Gastroesophageal sphincter (tissue), 4 donors: ENCODE results near the gene ARHGAP23. TPM values are rescaled to one million over a fixed set of nuclear protein-coding genes. Genes with fewer than 3 reads are reported as not detected.

Experiments
- ATAC-seq: fragments of 150-250 bp; one replicate; pipeline ENCODE4 v1.9.1; 2016; ENCODE audit warnings: mild to moderate bottlenecking, moderate library complexity
- H3K27ac ChIP-seq, 4 donors: fragments of 200-600 bp; sonication (generic) in 3 of 4; 1 replicate in 3 of 4; 2 replicates in 1 of 4; pipeline ENCODE4 v1.5.1; 2016 to 2019
- H3K27me3 ChIP-seq: fragments of 200-600 bp; sonication (generic); one replicate; pipeline ENCODE4 v1.5.1; 2019
- H3K36me3 ChIP-seq, 2 donors: fragments of 200-600 bp; sonication (generic); one replicate each; pipeline ENCODE4 v1.5.1; 2019; ENCODE audit warnings: control low read depth in 1 of 2
- H3K4me1 ChIP-seq, 3 donors: fragments of 200-600 bp; sonication (generic); 1 replicate in 2 of 3; 2 replicates in 1 of 3; pipeline ENCODE4 v1.5.1; 2016 to 2019; ENCODE audit warnings: control low read depth in 2 of 3
- H3K4me3 ChIP-seq, 2 donors: fragments of 200-600 bp; sonication (generic); one replicate each; pipeline ENCODE4 v1.5.1; 2019; ENCODE audit warnings: mild to moderate bottlenecking in 1 of 2, moderate library complexity in 1 of 2
- H3K9me3 ChIP-seq, 3 donors: fragments of 200-600 bp; sonication (generic); one replicate each; pipeline ENCODE4 v1.5.1; 2017 to 2019; ENCODE audit warnings: control low read depth in 2 of 3
- CTCF ChIP-seq, 4 experiments: fragments of 200-600 bp in 2 of 4; fragments of 450-650 bp in 2 of 4; sonication (generic) in 1 of 4; IDR thresholded peaks; one replicate each; pipeline ENCODE4 v1.5.1; 2017 to 2019; ENCODE audit warnings: antibody characterized with exemption in 4 of 4, mild to moderate bottlenecking in 2 of 4, moderate library complexity in 2 of 4
- EP300 ChIP-seq: sonication (generic); formaldehyde crosslinking; IDR thresholded peaks from one replicate; pipeline ENCODE4 v1.6.1; 2017; ENCODE audit warnings: antibody characterized with exemption, mild to moderate bottlenecking
- POLR2A ChIP-seq, 2 donors: fragments of 450-650 bp; IDR thresholded peaks; one replicate each; pipeline ENCODE4 v1.6.1; 2017; ENCODE audit warnings: antibody characterized with exemption in 2 of 2, mild to moderate bottlenecking in 2 of 2, moderate library complexity in 1 of 2
- POLR2AphosphoS5 ChIP-seq: sonication (generic); formaldehyde crosslinking; IDR thresholded peaks from one replicate; pipeline ENCODE4 v1.6.1; 2017; ENCODE audit warnings: antibody characterized with exemption
- WGBS, 2 donors: methylation state at CpG; one replicate each; pipeline ENCODE4 v1.1.5; 2018; ENCODE audit warnings: low coverage in 1 of 2; 5-methylcytosine and 5-hydroxymethylcytosine counted together
- total RNA-seq, 4 donors: library from RNA; depleted of rRNA; stranded (reverse); fragments of >200 nt; gene quantifications; one replicate each; pipeline ENCODE4 v1.1.0, GENCODE V29; 2016

The ARHGAP23 gene
- total RNA-seq, 4 donors from 2014 or later = 45.3 to 132 (median 82.8) TPM

GRCh38 chr17:38452719-38453118 is 24.5 kb downstream of the ARHGAP23 start:
- no peak for ATAC-seq
- Histone ChIP-seq H3K4me1 (peaks cover 0 to 89% (median 56%) of the 10 kb centered on the region in 3 donors), H3K9me3 (no peaks in the 10 kb centered on the region), H3K4me3 (no peak overlapping the region), H3K36me3 (peaks cover 0 to 1% of the 10 kb centered on the region in 2 donors), H3K27me3 (no peaks in the 10 kb centered on the region), H3K27ac (peak overlapping the region in 3 of 4 donors; percentile 88 to 92 (median 89))
- TF ChIP-seq POLR2A (IDR thresholded peaks at IDR 0.05) (no peak), POLR2AphosphoS5 (no peak), CTCF (IDR thresholded peaks at IDR 0.05) (no peak), EP300 (no peak)
- 100% methylated on average over 1 of the region's 6 CpGs; no CpG with 5 or more reads in 1 of the 2 donors for WGBS, 2 donors

GRCh38 chr17:38453951-38454421 is 25.7 kb downstream of the ARHGAP23 start:
- H3K4me1 ChIP-seq = peaks cover 0 to 81% (median 55%) of the 10 kb centered on the region in 3 donors
- no peak for ATAC-seq

GRCh38 chr17:38454532-38454931 is 26.3 kb downstream of the ARHGAP23 start:
- 0 to 7% methylated on average over 1 to 9 of the region's 12 CpGs for WGBS, 2 donors
- H3K4me1 ChIP-seq = peaks cover 0 to 75% (median 51%) of the 10 kb centered on the region in 3 donors
- no peak for TF ChIP-seq CTCF (IDR thresholded peaks at IDR 0.05)
- no peak for TF ChIP-seq EP300
- TF ChIP-seq POLR2AphosphoS5 = peak; percentile 92
- peak; percentile 25 to 42 for TF ChIP-seq POLR2A (IDR thresholded peaks at IDR 0.05)
- no peaks in the 10 kb centered on the region for H3K9me3 ChIP-seq
- H3K36me3 ChIP-seq = peaks cover 0 to 20% of the 10 kb centered on the region in 2 donors
- peak overlapping the region; percentile 23 to 56 for H3K4me3 ChIP-seq
- no peaks in the 10 kb centered on the region for H3K27me3 ChIP-seq
- peak; percentile 83 for ATAC-seq
- peak overlapping the region; percentile 27 to 92 (median 88) for H3K27ac ChIP-seq

More at GRCh38 chr17:38453951-38454421, 25.7 kb downstream of the ARHGAP23 start:
- no peaks in the 10 kb centered on the region for H3K9me3 ChIP-seq
- 5% methylated on average over 3 of the region's 44 CpGs; no CpG with 5 or more reads in 1 of the 2 donors for WGBS, 2 donors
- H3K4me3 ChIP-seq = peak overlapping the region; percentile 23 to 56
- TF ChIP-seq EP300 (no peak), POLR2A (IDR thresholded peaks at IDR 0.05) (no peak)
- no peaks in the 10 kb centered on the region for H3K27me3 ChIP-seq
- H3K36me3 ChIP-seq = peaks cover 0 to 14% of the 10 kb centered on the region in 2 donors
- peak overlapping the region; percentile 27 to 92 (median 88) for H3K27ac ChIP-seq

- H3K27ac ChIP-seq = peak overlapping the region in 3 of 4 donors; percentile 88 to 92 (median 89)
- ATAC-seq = no peak
- H3K27me3 ChIP-seq = no peaks in the 10 kb centered on the region
- peaks cover 0 to 28% of the 10 kb centered on the region in 2 donors for H3K36me3 ChIP-seq
- peaks cover 0 to 73% (median 47%) of the 10 kb centered on the region in 3 donors for H3K4me1 ChIP-seq
- TF ChIP-seq POLR2A (IDR thresholded peaks at IDR 0.05) (no peak), POLR2AphosphoS5 (no peak), EP300 (no peak), CTCF (IDR thresholded peaks at IDR 0.05) (no peak)
- peak overlapping the region in 1 of 2 donors; percentile 56 for H3K4me3 ChIP-seq
- 60 to 80% methylated on average over 1 of the region's 8 CpGs for WGBS, 2 donors
- no peaks in the 10 kb centered on the region for H3K9me3 ChIP-seq
Observed at GRCh38 chr17:38455288-38455915, 27.1 kb downstream of the ARHGAP23 start.

GRCh38 chr17:38456031-38456815 is 28.0 kb downstream of the ARHGAP23 start:
- Histone ChIP-seq H3K4me1 (peaks cover 0 to 64% (median 42%) of the 10 kb centered on the region in 3 donors), H3K4me3 (no peak overlapping the region), H3K27me3 (no peaks in the 10 kb centered on the region), H3K9me3 (no peaks in the 10 kb centered on the region), H3K36me3 (peaks cover 0 to 36% of the 10 kb centered on the region in 2 donors), H3K27ac (peak overlapping the region in 3 of 4 donors; percentile 88 to 92 (median 89))
- TF ChIP-seq EP300 (no peak), CTCF (IDR thresholded peaks at IDR 0.05) (no peak), POLR2AphosphoS5 (no peak), POLR2A (IDR thresholded peaks at IDR 0.05) (no peak)
- 66 to 83% methylated on average over 3 to 6 of the region's 9 CpGs for WGBS, 2 donors
- ATAC-seq = no peak
